Kidney epithelial cell (primary cell): Measurements from ENCODE around the gene IRF6. TPM values are rescaled to one million over a fixed set of nuclear protein-coding genes. Genes with fewer than 3 reads are reported as not detected.
A peak's percentile ranks its signal among the peaks of the same experiment; 100 is the strongest.

ENCODE experiments used
- DNase-seq: peaks from one replicate; pipeline ENCODE4 v3.0.0-alpha.2; 2010; ENCODE audit warnings: low read depth
- H3K27me3 ChIP-seq: 2 replicates; pipeline ENCODE4 v1.6.0; 2011; ENCODE audit warnings: low read length; ENCODE audit not compliant: control insufficient read depth, insufficient read depth
- H3K36me3 ChIP-seq: 2 replicates; pipeline ENCODE4 v1.5.1; 2011; ENCODE audit warnings: low read length; ENCODE audit not compliant: control insufficient read depth, insufficient read depth
- H3K4me3 ChIP-seq: 2 replicates; pipeline ENCODE4 v1.5.1; 2011; ENCODE audit warnings: low read depth, mild to moderate bottlenecking, control low read depth, low read length
- CTCF ChIP-seq: IDR thresholded peaks from 2 replicates; pipeline ENCODE4 v1.5.1; 2011; ENCODE audit warnings: mild to moderate bottlenecking, moderate library complexity, low read length, control low read depth, inconsistent platforms; ENCODE audit not compliant: insufficient read depth, poor library complexity, severe bottlenecking
- total RNA-seq: library from RNA; depleted of rRNA; stranded (reverse); fragments of >200 nt; gene quantifications from 2 replicates; pipeline ENCODE4 v1.2.3, GENCODE V29; 2015

Gene IRF6
- total RNA-seq, 1 donor from 2014 or later, result 90.1 TPM

- Histone ChIP-seq H3K27me3 (no peaks in the 10 kb centered on the region), H3K36me3 (no peaks in the 10 kb centered on the region), H3K4me3 (no peak overlapping the region)
- peak; percentile 39 for DNase-seq
- no peak for TF ChIP-seq CTCF
Measured at GRCh38 chr1:209769171-209769904, 36.6 kb downstream of the IRF6 start.

- H3K4me3 ChIP-seq, result no peak overlapping the region
Measured at GRCh38 chr1:209768354-209768774, 37.6 kb downstream of the IRF6 start.

GRCh38 chr1:209767706-209768105 is 38.2 kb downstream of the IRF6 start:
- Histone ChIP-seq H3K36me3 (no peaks in the 10 kb centered on the region), H3K4me3 (no peak overlapping the region), H3K27me3 (no peaks in the 10 kb centered on the region)
- no peak for DNase-seq
- TF ChIP-seq CTCF, result no peak

More at GRCh38 chr1:209768354-209768774, 37.6 kb downstream of the IRF6 start:
- H3K36me3 ChIP-seq, result no peaks in the 10 kb centered on the region
- no peaks in the 10 kb centered on the region for H3K27me3 ChIP-seq
- no peak for TF ChIP-seq CTCF
- no peak for DNase-seq

GRCh38 chr1:209767096-209767495 is 38.8 kb downstream of the IRF6 start:
- no peak for TF ChIP-seq CTCF
- H3K36me3 ChIP-seq, result no peaks in the 10 kb centered on the region
- DNase-seq, result no peak
- H3K4me3 ChIP-seq, result no peak overlapping the region
- no peaks in the 10 kb centered on the region for H3K27me3 ChIP-seq

GRCh38 chr1:209766051-209766450 is 39.9 kb downstream of the IRF6 start:
- H3K27me3 ChIP-seq, result no peaks in the 10 kb centered on the region
- no peak for DNase-seq
- H3K4me3 ChIP-seq, result no peak overlapping the region
- TF ChIP-seq CTCF, result no peak
- no peaks in the 10 kb centered on the region for H3K36me3 ChIP-seq
